GM13977 (cell line): ENCODE data around the gene AZU1.
A peak's percentile ranks its signal among the peaks of the same experiment; 100 is the strongest.

Experiments
- DNase-seq: peaks from one replicate; pipeline ENCODE4 v3.0.0; 2012; ENCODE audit warnings: low spot score
- CTCF ChIP-seq: IDR thresholded peaks from 2 replicates; pipeline ENCODE4 v1.5.1; 2012; ENCODE audit warnings: mild to moderate bottlenecking, control low read depth; ENCODE audit not compliant: insufficient read depth; ENCODE audit errors: extremely low read depth, missing control alignments
- in situ Hi-C: fragments of 300-500 bp; cut with MboI; formaldehyde crosslinking; loops from one replicate; pipeline ENCODE4 v1.12.0; 2022; ENCODE audit warnings: low sequenced_read_pairs, low pct_unique_long_range_greater_than_20kb, mixed read lengths, inconsistent platforms; ENCODE audit not compliant: unreplicated experiment

The AZU1 gene

GRCh38 chr19:855142-855541, 27.5 kb downstream of the AZU1 start:
- in situ Hi-C loops, result loop anchor here (10.0 kb wide), 1 partner anchor 130 kb away; the partner anchor contains the start of gene WDR18
- no peak for TF ChIP-seq CTCF
- no peak for DNase-seq

- DNase-seq, result no peak
- no peak for TF ChIP-seq CTCF
- in situ Hi-C loops, result loop anchor here (10.0 kb wide), 1 partner anchor 129 kb away; the partner anchor contains the start of gene WDR18
These were observed 28.0 kb downstream of the AZU1 start for GRCh38 chr19:855566-856120.

- in situ Hi-C loops, result loop anchor here (10.0 kb wide), 1 partner anchor 127 kb away; the partner anchor contains the start of gene WDR18
- DNase-seq, result no peak
- TF ChIP-seq CTCF, result no peak
These were observed 30.6 kb downstream of the AZU1 start for GRCh38 chr19:858284-858683.

- DNase-seq, result no peak
- in situ Hi-C loops, result loop anchor here (10.0 kb wide), 1 partner anchor 126 kb away; the partner anchor contains the start of gene WDR18
- TF ChIP-seq CTCF, result no peak
These were observed 31.5 kb downstream of the AZU1 start, which contains the start of gene CFD for GRCh38 chr19:858868-859843. Gene CFD (plus strand): TSS chr19:859664. CDS start chr19:859690, 26 bp downstream.

- no peak for TF ChIP-seq CTCF
- DNase-seq, result no peak
- in situ Hi-C loops, result loop anchor here (10.0 kb wide), 1 partner anchor 64 kb away; the partner anchor contains the start of gene ARID3A
These were observed 33.6 kb downstream of the AZU1 start for GRCh38 chr19:861141-861755.

- TF ChIP-seq CTCF, result no peak
- DNase-seq, result peak; percentile 92
- in situ Hi-C loops, result loop anchor here (10.0 kb wide), 1 partner anchor 63 kb away; the partner anchor contains the start of gene ARID3A
These were observed 34.3 kb downstream of the AZU1 start for GRCh38 chr19:861756-862580.
